ENCODE results near the gene ELOVL6.

ELOVL6 gene

DNA sequence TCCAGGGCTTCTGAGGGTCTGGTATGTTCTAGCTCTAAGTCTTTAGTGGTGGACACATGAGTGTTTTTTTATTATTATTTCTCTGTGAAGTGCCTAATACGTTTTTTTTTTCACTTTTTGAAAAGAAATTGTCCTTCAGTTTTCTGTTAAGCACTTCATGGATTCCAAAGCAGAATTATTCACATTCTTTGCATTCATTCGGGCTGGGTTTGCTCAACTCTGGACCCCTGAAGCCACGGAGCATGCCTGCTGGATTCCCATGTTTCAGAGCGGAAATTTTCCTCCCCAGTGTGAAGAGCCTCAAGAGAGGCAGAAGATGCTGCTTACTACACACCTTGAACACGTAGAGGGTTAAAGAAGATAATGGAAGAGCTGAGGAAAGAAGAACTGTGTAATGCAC is 178.3 kb downstream of the ELOVL6 start:
- DNase-seq = no peak

DNA sequence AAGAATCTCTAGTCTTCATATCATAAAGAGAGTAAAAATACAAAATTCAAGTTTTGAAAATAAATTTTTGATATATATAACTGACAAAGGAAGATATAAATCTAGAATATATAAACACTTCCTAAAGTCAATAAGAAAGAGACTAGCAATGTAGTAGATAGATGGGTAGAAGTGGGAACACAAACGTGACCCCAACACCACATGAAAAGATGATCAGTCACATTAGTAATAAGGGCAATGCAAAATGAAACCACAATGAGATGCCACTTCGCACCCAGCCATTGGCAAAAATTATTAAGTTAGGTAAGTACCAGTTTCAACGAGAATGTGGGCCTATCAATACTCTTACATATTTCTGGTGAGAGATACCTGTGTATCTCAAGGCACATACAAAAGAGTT is 179.3 kb downstream of the ELOVL6 start:
- no peak for DNase-seq

DNA sequence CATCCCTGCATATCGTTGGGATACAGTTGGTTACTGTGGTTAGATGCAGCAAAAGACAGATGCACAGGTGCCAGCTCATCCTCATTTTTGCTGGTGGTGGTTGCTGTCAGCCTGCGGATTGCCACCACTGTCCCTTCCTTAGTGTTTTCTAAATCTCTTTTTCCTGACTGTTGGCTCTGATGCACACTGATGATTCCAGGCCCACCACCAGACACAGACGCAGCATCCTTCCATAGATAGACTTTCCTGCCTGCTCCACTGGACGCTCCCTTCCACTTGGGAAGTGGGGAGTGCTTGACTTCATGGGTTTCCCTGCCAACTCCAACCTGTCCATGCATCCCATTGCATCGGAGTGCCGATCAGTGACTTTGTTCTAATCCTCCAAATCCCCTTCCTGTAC is 184.2 kb downstream of the ELOVL6 start:
- no peak for DNase-seq

DNA sequence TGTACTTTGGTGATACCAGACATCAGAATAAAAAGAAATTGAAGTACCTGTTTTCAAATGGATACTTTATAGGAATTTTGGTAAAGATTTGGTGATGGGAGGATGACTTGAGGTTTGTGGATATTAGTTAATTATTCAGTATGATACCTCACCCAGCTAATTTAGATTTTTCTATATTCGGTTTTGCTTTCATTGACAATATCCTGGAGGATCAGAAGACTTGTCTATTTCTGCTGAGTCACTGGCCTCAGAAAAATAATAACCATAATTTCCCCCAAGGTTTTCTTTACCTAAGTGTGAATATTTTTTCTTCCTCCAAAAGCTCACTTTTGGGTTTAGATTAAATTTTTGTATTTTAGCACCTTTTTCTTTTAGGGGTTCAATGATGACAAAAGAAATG is 185.5 kb downstream of the ELOVL6 start:
- no peak for DNase-seq

DNA sequence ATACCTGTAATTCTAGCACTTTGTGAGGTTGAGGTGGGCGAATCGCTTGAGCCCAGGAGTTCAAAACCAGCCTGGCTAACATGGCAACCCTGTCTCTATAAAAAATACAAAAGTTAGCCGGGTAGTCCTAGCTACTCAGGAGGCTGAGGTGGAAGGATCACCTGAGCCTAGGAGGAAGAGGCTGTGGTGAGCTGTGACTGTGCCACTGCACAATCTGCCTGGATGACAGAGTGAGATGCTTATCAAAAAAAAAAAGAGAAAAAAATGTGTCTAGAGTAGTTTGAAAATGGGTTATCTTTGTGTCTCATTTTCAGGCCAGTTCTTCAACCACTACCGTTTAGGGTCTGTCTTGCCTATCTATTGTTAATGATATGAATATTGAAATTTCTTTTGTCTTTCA is 187.6 kb downstream of the ELOVL6 start:
- no peak for DNase-seq

DNA sequence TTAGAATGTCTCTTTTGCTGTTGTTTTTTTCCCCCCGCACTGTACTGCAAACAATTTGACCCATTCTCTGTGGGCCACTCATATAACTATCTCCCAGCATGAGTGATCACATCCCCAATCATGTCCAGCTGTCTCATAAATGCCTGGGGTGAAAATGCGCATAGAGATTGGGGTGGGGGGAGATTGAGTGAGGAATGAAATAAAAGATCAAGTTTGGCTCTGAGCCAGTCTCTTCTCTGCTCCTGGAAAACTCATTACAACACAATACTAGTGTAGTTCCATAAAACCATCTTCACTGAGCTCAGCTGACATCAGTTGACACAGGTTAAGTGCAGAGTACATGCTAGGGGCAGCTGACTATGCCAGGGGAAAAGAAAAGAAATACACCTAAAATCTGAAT is 188.9 kb downstream of the ELOVL6 start:
- DNase-seq = no peak

DNA sequence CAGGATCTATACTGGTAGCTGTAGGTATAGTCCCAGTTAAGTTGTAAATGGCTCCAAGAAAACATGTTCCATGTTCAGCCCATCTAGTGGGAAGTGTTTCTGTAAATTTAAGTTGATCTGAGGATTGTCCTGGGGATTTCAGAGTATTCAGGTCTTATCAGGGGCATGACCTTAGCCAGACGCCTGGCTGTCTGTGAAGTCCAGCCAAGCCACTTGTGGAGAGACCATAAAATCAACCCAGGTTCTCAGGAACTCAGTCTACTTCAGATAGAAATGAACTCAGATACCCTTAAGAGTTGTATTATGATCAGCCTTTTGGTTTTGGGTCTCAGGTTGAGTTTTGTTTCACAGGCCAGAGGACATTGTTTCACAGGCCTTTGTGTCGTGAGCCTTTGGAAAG is 189.9 kb downstream of the ELOVL6 start:
- DNase-seq = no peak

DNA sequence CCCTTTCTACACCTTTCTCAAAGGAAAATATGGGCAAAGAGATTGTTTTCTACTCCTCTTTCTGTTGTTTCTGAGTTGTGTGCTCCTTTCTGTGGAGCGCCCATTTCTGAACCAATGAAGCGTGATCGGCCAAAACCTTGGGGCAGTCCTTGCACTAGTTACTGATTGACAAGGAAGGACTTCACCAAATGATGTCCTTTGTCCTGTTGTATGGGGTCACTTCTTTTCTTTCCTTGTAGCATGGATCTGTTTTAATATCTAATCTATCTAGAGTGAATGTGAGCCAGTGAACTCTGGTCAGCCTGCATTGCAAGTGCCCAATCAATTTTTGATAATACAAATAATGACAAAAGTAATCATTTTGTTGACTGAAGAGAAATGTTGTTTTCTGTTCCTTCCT is 191.2 kb downstream of the ELOVL6 start:
- DNase-seq = no peak

DNA sequence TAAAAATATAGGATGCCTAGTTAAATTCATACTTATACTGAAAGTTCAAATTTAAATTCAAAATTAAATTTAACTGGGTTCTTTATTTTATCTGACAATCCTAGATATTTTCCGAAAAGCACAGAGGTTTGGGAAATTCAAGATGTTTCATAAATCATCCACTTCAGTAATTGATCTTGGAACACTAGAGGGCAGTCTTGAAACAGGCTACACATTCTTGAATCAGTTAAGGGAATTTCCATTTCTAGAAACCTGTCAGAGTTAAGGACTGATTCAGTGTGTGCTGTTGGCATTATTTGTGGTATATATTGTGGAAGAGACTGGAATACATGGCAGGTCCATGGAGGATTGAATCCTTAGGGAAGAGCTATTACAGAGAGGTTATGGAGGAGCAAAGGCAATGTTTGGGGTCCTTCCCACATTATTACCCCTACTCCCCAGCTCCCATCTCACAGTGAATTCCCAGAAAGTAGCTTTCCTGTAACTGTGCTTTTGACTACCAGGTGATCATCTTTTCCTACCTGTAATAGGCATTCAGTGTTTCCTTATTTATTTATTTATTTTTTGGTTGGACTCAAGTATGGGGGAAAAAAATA is 192.9 kb downstream of the ELOVL6 start:
- DNase-seq = peak; percentile 59

DNA sequence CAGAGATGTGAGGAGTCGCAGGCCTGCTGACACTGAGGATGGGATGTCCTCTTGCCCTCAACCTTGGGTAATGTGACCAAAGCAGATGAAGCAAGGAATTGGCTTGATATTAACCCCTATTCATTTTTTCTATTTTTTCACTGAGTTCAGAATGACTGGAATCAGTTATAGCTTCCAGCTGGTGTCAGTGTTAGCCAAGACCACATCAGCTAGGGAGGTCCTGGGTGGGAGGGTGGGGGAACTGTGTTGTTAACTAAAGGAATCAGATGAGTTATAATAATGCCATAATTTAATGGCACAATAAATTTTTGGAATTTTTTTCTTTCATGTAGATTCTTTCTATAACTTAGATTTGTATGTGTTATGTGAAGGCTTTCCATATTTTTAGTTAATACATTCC is 193.9 kb downstream of the ELOVL6 start:
- no peak for DNase-seq

DNA sequence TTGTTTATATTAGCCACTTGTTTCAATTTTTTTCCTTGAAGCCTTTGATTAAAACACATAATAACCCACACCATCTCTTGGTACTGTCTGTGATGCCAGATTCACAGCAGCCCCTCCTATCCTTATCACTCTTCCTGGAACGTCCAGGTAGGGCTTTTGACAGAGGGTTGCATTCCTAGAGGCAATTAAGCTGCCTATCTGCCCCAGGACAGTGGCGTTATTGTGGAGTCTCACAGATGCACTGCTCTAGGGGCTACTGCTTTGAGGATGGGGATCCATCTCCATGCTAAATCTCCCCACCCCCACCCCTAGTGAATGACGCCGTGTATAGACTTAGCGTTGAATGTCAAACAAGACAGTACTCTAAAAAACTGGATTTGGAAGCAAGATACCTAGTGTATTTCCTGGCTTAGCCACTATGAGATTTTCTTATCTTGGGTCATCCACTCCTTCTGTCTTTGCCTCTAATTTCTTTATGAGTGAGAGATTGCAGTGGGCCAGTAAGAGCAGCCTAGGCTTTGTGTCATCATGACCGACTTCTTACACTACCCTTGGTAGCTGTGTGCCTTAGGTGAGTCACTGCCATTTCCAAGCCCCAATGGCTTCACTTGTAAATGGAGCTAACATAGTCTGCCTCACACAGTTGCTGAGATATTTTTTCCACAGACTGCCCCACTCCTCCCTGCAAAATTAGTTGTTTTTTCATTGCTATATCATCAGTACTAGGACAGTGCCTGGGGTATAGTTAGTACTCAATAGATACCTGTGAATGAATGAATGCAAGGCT is 194.8 kb downstream of the ELOVL6 start:
- no peak for DNase-seq

DNA sequence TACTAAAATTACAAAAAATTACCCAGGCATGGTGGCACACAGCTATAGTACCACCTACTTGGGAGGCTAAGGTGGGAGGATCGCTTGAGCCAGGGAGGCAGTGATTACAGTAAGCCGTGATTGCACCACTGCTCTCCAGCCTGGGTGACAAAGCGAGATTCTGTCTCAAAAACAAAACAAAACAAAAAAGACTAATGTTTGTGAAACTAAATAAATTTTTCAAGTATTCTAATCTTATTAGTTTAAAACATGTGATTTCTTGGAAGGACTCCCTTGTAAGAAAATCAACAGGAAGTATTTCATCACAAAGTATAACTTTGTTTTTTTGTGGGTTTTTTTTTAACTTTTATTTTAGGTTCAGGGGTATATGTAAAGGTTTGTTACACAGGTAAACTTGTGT is 196.1 kb downstream of the ELOVL6 start:
- no peak for DNase-seq

DNA sequence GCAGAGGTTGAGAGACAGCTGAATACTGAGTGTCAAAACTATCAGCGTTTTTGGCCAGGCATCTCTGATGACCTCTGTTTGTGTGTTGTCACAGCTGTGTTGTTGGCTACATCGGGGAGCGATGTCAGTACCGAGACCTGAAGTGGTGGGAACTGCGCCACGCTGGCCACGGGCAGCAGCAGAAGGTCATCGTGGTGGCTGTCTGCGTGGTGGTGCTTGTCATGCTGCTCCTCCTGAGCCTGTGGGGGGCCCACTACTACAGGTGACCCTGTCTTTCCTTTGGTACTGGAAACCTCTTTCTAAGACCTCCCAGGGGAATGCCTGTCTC is 198.9 kb downstream of the ELOVL6 start:
- DNase-seq = no peak

DNA sequence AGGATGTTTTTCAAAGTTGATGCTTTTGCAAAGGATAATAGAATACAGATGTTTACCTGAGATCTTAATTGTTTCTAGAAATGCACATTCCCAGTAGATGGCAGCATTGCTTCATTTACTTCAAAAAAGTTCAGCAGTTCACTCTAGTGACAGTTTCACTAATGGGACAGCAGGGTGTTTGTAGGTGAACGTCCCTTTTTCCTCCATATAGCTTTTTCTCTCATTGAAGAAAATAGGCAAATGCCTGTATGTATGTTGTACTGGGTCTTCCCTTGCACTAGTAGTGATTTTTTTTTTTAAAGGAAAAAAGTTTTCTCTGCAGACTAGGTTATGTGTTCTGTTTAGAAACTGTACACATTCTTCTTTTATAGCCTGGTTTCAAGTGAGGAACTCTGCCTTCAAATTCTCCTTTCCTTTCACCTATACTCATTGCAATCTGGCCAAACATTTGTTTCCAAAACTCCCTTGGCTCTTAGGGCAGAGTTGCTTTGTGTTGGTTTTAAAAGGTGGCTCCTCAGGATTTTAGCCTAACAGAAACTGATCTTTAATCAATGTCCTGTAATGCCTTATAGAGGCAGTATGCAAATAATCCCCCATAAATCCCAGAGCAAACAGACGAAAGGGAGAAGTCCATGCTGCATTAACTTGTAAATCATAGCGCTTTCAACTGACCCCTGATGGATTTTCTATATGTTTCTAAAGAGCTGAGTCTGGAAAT is 199.4 kb downstream of the ELOVL6 start:
- DNase-seq = peak; percentile 48

DNA sequence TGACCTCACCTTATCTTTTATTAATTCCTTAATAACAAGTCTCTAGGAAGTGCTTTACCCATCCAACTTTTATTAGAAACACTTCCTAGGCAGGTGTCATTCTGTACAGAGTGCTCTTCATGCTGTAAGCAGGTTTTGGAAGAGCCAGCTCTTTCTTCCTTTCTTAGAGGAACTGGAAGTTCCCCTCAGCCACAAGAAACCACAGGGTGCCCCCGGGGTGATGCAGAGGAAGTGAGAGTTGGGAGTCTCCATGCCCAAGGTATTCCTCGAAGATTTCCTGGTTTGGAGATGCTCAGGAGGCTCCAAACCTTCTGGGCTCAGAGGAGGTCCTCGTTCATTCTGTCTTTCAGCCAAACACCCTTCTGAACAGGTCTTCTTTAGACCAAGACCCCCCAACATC is 201.9 kb downstream of the ELOVL6 start:
- DNase-seq = no peak
